Measurements from ENCODE around the gene TECPR2. TPM values are rescaled to one million over a fixed set of nuclear protein-coding genes. Genes with fewer than 3 reads are reported as not detected.

The TECPR2 gene
- total RNA-seq, 1 donor from 2014 or later, result 19.9 TPM

- H3K27ac ChIP-seq (ENCODE audit: low read depth, low read length), result peak overlapping the region; percentile 28
- H3K4me1 ChIP-seq (ENCODE audit: insufficient read depth, low read length), result peaks cover 42% of the 10 kb centered on the region
- no peaks in the 10 kb centered on the region for H4K20me1 ChIP-seq (ENCODE audit: insufficient read depth, low read length)
- DNase-seq (ENCODE audit: low read depth) (no peak), FAIRE-seq (no peak)
- peak overlapping the region; percentile 2 for H3K9ac ChIP-seq (ENCODE audit: low read length)
- no peak for TF ChIP-seq CTCF (IDR thresholded peaks at IDR 0.05; ENCODE audit: insufficient read depth, low read depth, low read length)
- no peak for TF ChIP-seq EZH2 (IDR thresholded peaks at IDR 0.05; ENCODE audit: insufficient read depth, low read length)
- H3K27me3 Mint-ChIP-seq (ENCODE audit: low read depth, unreplicated experiment), result peaks cover 6% of the 10 kb centered on the region
- H3K79me2 ChIP-seq (ENCODE audit: insufficient read depth, low read length), result peaks cover 5% of the 10 kb centered on the region
- peak overlapping the region; percentile 18 for H2AFZ ChIP-seq (ENCODE audit: low read depth, low read length)
- no peak overlapping the region for H3K4me3 ChIP-seq (ENCODE audit: insufficient read depth, low read depth, low read length)
- no peaks in the 10 kb centered on the region for H3K36me3 ChIP-seq (ENCODE audit: insufficient read depth, low read length)
- no peaks in the 10 kb centered on the region for H3K9me3 ChIP-seq (ENCODE audit: insufficient read depth, low read depth, low read length)
- H3K27me3 ChIP-seq (ENCODE audit: insufficient read depth, low read length), result no peaks in the 10 kb centered on the region
- H3K27ac Mint-ChIP-seq (ENCODE audit: unreplicated experiment), result no peak overlapping the region
- H3K4me1 Mint-ChIP-seq (ENCODE audit: low read depth, unreplicated experiment), result peaks cover 5% of the 10 kb centered on the region
- H3K4me2 ChIP-seq (ENCODE audit: low read length), result peak overlapping the region; percentile 90
- H3K9me3 Mint-ChIP-seq (ENCODE audit: unreplicated experiment), result no peaks in the 10 kb centered on the region
- peak overlapping the region; percentile 22 for H3K4me3 Mint-ChIP-seq (ENCODE audit: unreplicated experiment)
- no peaks in the 10 kb centered on the region for H3K36me3 Mint-ChIP-seq (ENCODE audit: low read depth, unreplicated experiment)
Observed at GRCh38 chr14:102315121-102315520, 47.6 kb upstream of the TECPR2 start.

DNA sequence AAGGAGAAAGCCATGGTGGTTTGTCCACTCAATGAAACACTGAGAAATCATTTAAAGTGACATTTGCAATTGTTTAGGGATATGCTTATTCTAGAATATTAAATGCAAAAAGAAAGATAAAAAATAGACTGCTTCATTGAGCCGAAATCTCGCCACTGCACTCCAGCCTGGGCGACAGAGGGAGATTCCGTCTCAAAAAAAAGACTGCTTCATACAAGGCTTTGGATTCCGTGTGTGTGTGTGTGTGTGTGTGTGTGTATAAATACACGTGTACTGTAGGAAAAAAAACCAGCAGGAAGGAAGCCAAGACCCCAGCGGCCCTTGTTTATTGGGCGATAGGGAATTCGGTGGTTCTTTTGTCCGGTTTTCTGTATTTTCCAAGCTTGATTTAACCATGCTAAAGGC is 46.4 kb upstream of the TECPR2 start:
- TF ChIP-seq CTCF (IDR thresholded peaks at IDR 0.05; ENCODE audit: insufficient read depth, low read depth, low read length), result no peak
- TF ChIP-seq EZH2 (IDR thresholded peaks at IDR 0.05; ENCODE audit: insufficient read depth, low read length), result no peak
- H3K4me3 Mint-ChIP-seq (ENCODE audit: unreplicated experiment), result peak overlapping the region; percentile 88
- peak overlapping the region; percentile 80 for H3K4me2 ChIP-seq (ENCODE audit: low read length)
- FAIRE-seq (no peak), DNase-seq (ENCODE audit: low read depth) (peak; percentile 78)
- peak overlapping the region; percentile 86 for H3K27ac Mint-ChIP-seq (ENCODE audit: unreplicated experiment)
- H3K9me3 ChIP-seq (ENCODE audit: insufficient read depth, low read depth, low read length), result no peaks in the 10 kb centered on the region
- H3K27me3 Mint-ChIP-seq (ENCODE audit: low read depth, unreplicated experiment), result peaks cover 6% of the 10 kb centered on the region
- H3K4me1 ChIP-seq (ENCODE audit: insufficient read depth, low read length), result peaks cover 50% of the 10 kb centered on the region
- H3K9me3 Mint-ChIP-seq (ENCODE audit: unreplicated experiment), result no peaks in the 10 kb centered on the region
- H3K27ac ChIP-seq (ENCODE audit: low read depth, low read length), result peak overlapping the region; percentile 78
- H3K4me1 Mint-ChIP-seq (ENCODE audit: low read depth, unreplicated experiment), result peaks cover 9% of the 10 kb centered on the region
- H3K36me3 Mint-ChIP-seq (ENCODE audit: low read depth, unreplicated experiment), result no peaks in the 10 kb centered on the region
- H3K9ac ChIP-seq (ENCODE audit: low read length), result peak overlapping the region; percentile 71
- no peaks in the 10 kb centered on the region for H4K20me1 ChIP-seq (ENCODE audit: insufficient read depth, low read length)
- H3K4me3 ChIP-seq (ENCODE audit: insufficient read depth, low read depth, low read length), result peak overlapping the region; percentile 45
- H3K79me2 ChIP-seq (ENCODE audit: insufficient read depth, low read length), result peaks cover 16% of the 10 kb centered on the region
- H3K36me3 ChIP-seq (ENCODE audit: insufficient read depth, low read length), result no peaks in the 10 kb centered on the region
- H2AFZ ChIP-seq (ENCODE audit: low read depth, low read length), result peak overlapping the region; percentile 65
- H3K27me3 ChIP-seq (ENCODE audit: insufficient read depth, low read length), result no peaks in the 10 kb centered on the region

GRCh38 chr14:102316743-102317563 is 45.8 kb upstream of the TECPR2 start:
- peaks cover 50% of the 10 kb centered on the region for H3K4me1 ChIP-seq (ENCODE audit: insufficient read depth, low read length)
- Mint-ChIP-seq H3K4me1 (ENCODE audit: low read depth, unreplicated experiment) (peaks cover 9% of the 10 kb centered on the region), H3K9me3 (ENCODE audit: unreplicated experiment) (no peaks in the 10 kb centered on the region), H3K36me3 (ENCODE audit: low read depth, unreplicated experiment) (no peaks in the 10 kb centered on the region), H3K27ac (ENCODE audit: unreplicated experiment) (peak overlapping the region; percentile 96), H3K4me3 (ENCODE audit: unreplicated experiment) (peak overlapping the region; percentile 88), H3K27me3 (ENCODE audit: low read depth, unreplicated experiment) (peaks cover 6% of the 10 kb centered on the region)
- no peaks in the 10 kb centered on the region for H3K27me3 ChIP-seq (ENCODE audit: insufficient read depth, low read length)
- H3K4me3 ChIP-seq (ENCODE audit: insufficient read depth, low read depth, low read length), result peak overlapping the region; percentile 64
- peak; percentile 83 for DNase-seq (ENCODE audit: low read depth)
- H3K27ac ChIP-seq (ENCODE audit: low read depth, low read length), result peak overlapping the region; percentile 78
- peak overlapping the region; percentile 80 for H3K4me2 ChIP-seq (ENCODE audit: low read length)
- FAIRE-seq, result no peak
- peaks cover 16% of the 10 kb centered on the region for H3K79me2 ChIP-seq (ENCODE audit: insufficient read depth, low read length)
- TF ChIP-seq EZH2 (IDR thresholded peaks at IDR 0.05; ENCODE audit: insufficient read depth, low read length) (no peak), CTCF (IDR thresholded peaks at IDR 0.05; ENCODE audit: insufficient read depth, low read depth, low read length) (peak; percentile 50)
- peak overlapping the region; percentile 81 for H2AFZ ChIP-seq (ENCODE audit: low read depth, low read length)
- H4K20me1 ChIP-seq (ENCODE audit: insufficient read depth, low read length), result no peaks in the 10 kb centered on the region
- no peaks in the 10 kb centered on the region for H3K36me3 ChIP-seq (ENCODE audit: insufficient read depth, low read length)
- H3K9me3 ChIP-seq (ENCODE audit: insufficient read depth, low read depth, low read length), result no peaks in the 10 kb centered on the region
- peak overlapping the region; percentile 71 for H3K9ac ChIP-seq (ENCODE audit: low read length)

Data from astrocyte (in vitro differentiated cells and primary cell).